ENCODE measurements around the gene LYZL4. TPM values are rescaled to one million over a fixed set of nuclear protein-coding genes. Genes with fewer than 3 reads are reported as not detected.

The LYZL4 gene
- total RNA-seq, 4 donors from 2014 or later = not detected

- no peaks in the 10 kb centered on the region for H3K36me3 ChIP-seq
- no peak for DNase-seq
- no peaks in the 10 kb centered on the region for H3K9me3 ChIP-seq
- intact Hi-C loops (cut with DNase I) = no loop called here
- WGBS, 2 donors = 38 to 45% methylated on average over 3 of the region's 3 CpGs
- no peaks in the 10 kb centered on the region for H3K4me1 ChIP-seq
- H3K4me3 ChIP-seq = no peak overlapping the region
- no peak for TF ChIP-seq CTCF (IDR thresholded peaks at IDR 0.05)
- no peak for TF ChIP-seq POLR2A (IDR thresholded peaks at IDR 0.05)
- no peaks in the 10 kb centered on the region for H3K27me3 ChIP-seq
- H3K27ac ChIP-seq = no peak overlapping the region
Measured at GRCh38 chr3:42403737-42404136, 6.7 kb downstream of the LYZL4 start.

- TF ChIP-seq CTCF (IDR thresholded peaks at IDR 0.05) = no peak
- no peak for TF ChIP-seq POLR2A (IDR thresholded peaks at IDR 0.05)
- Histone ChIP-seq H3K27ac (no peak overlapping the region), H3K36me3 (no peaks in the 10 kb centered on the region), H3K27me3 (peaks cover 0 to 6% (median 0%) of the 10 kb centered on the region in 4 donors), H3K4me3 (no peak overlapping the region), H3K4me1 (no peaks in the 10 kb centered on the region), H3K9me3 (no peaks in the 10 kb centered on the region)
- DNase-seq = no peak
- intact Hi-C loops (cut with DNase I) = no loop called here
- WGBS, 2 donors = 55 to 94% methylated on average over 2 of the region's 2 CpGs
Measured at GRCh38 chr3:42402394-42403096, 7.9 kb downstream of the LYZL4 start.

- Histone ChIP-seq H3K4me3 (no peak overlapping the region), H3K9me3 (no peaks in the 10 kb centered on the region), H3K4me1 (no peaks in the 10 kb centered on the region), H3K27me3 (peaks cover 0 to 26% (median 0%) of the 10 kb centered on the region in 4 donors), H3K27ac (no peak overlapping the region), H3K36me3 (no peaks in the 10 kb centered on the region)
- intact Hi-C loops (cut with DNase I) = no loop called here
- DNase-seq = no peak
- TF ChIP-seq POLR2A (IDR thresholded peaks at IDR 0.05) (no peak), CTCF (IDR thresholded peaks at IDR 0.05) (no peak)
- WGBS, 2 donors = 65 to 72% methylated on average over 3 of the region's 3 CpGs
Measured at GRCh38 chr3:42398080-42398479, 12.3 kb downstream of the LYZL4 start.

GRCh38 chr3:42397644-42398043, 12.8 kb downstream of the LYZL4 start:
- Histone ChIP-seq H3K4me1 (no peaks in the 10 kb centered on the region), H3K9me3 (no peaks in the 10 kb centered on the region), H3K36me3 (no peaks in the 10 kb centered on the region), H3K27ac (no peak overlapping the region), H3K4me3 (no peak overlapping the region), H3K27me3 (peaks cover 0 to 30% (median 0%) of the 10 kb centered on the region in 4 donors)
- intact Hi-C loops (cut with DNase I) = no loop called here
- TF ChIP-seq CTCF (IDR thresholded peaks at IDR 0.05) (no peak), POLR2A (IDR thresholded peaks at IDR 0.05) (no peak)
- no peak for DNase-seq
- WGBS, 2 donors = 88 to 95% methylated on average over 6 to 8 of the region's 8 CpGs

GRCh38 chr3:42394579-42395288, 15.7 kb downstream of the LYZL4 start:
- TF ChIP-seq POLR2A (IDR thresholded peaks at IDR 0.05) (no peak), CTCF (IDR thresholded peaks at IDR 0.05) (no peak)
- Histone ChIP-seq H3K4me3 (no peak overlapping the region), H3K9me3 (no peaks in the 10 kb centered on the region), H3K27ac (no peak overlapping the region), H3K4me1 (no peaks in the 10 kb centered on the region), H3K27me3 (peaks cover 0 to 45% (median 0%) of the 10 kb centered on the region in 4 donors), H3K36me3 (no peaks in the 10 kb centered on the region)
- WGBS, 2 donors = 68 to 82% methylated on average over 10 to 12 of the region's 12 CpGs
- no peak for DNase-seq
- intact Hi-C loops (cut with DNase I) = no loop called here
